A673 (cell line): ENCODE data around the gene CPEB4. TPM values are rescaled to one million over a fixed set of nuclear protein-coding genes. Genes with fewer than 3 reads are reported as not detected.
A peak's percentile ranks its signal among the peaks of the same experiment; 100 is the strongest.

Source experiments
- BruUV-seq: library from RNA; stranded (reverse); fragments of 400-500 nt; replicated peaks from 2 replicates; lab custom pipeline; 2021; lab: Mats Ljungman, UMichigan
- CTCF ChIA-PET: fragments of 300-600 bp; sonication (Branson Sonifier 250); formaldehyde crosslinking; loops from one replicate; lab custom pipeline; 2022; ENCODE audit warnings: antibody characterized with exemption; lab: Charles Lee
- POLR2A ChIA-PET: fragments of 300-600 bp; sonication (Branson Sonifier 250); formaldehyde crosslinking; loops from one replicate; lab custom pipeline; 2022; ENCODE audit warnings: antibody characterized with exemption; ENCODE audit not compliant: low non-redundant PET; lab: Charles Lee
- DNase-seq: peaks from one replicate; pipeline ENCODE4 v3.0.0-alpha.2; 2015; ENCODE audit warnings: low spot score
- H3K27ac ChIP-seq: fragments of 200-600 bp; sonication (generic); 2 replicates; pipeline ENCODE4 v1.5.1; 2016; ENCODE audit warnings: mixed run types, low read depth, mild to moderate bottlenecking, mixed read lengths, antibody characterized with exemption, low read length; ENCODE audit not compliant: poor library complexity, severe bottlenecking
- H3K27me3 ChIP-seq: fragments of 200-600 bp; sonication (generic); replicated peaks from 2 replicates; pipeline ENCODE4 v1.6.1; 2017; ENCODE audit warnings: mixed run types, low read depth, mild to moderate bottlenecking, mixed read lengths, antibody characterized with exemption, low read length; ENCODE audit not compliant: insufficient read depth, poor library complexity
- H3K36me3 ChIP-seq: fragments of 200-600 bp; sonication (generic); 2 replicates; pipeline ENCODE4 v1.6.1; 2016; ENCODE audit warnings: mixed run types, mild to moderate bottlenecking, mixed read lengths, antibody characterized with exemption, low read length; ENCODE audit not compliant: insufficient read depth, poor library complexity, severe bottlenecking
- H3K4me1 ChIP-seq: fragments of 200-600 bp; sonication (generic); 2 replicates; pipeline ENCODE4 v1.6.1; 2017; ENCODE audit warnings: mixed run types, mild to moderate bottlenecking, mixed read lengths, antibody characterized with exemption, low read length; ENCODE audit not compliant: insufficient read depth, poor library complexity, severe bottlenecking
- H3K4me3 ChIP-seq: fragments of 200-600 bp; sonication (generic); 2 replicates; pipeline ENCODE4 v1.5.1; 2016; ENCODE audit warnings: low read depth, mixed run types, mild to moderate bottlenecking, mixed read lengths, low read length; ENCODE audit not compliant: poor library complexity, severe bottlenecking
- H3K9me3 ChIP-seq: fragments of 200-600 bp; sonication (generic); 2 replicates; pipeline ENCODE4 v1.6.1; 2016; ENCODE audit warnings: mixed run types, low read depth, mild to moderate bottlenecking, mixed read lengths, antibody characterized with exemption, low read length; ENCODE audit not compliant: poor library complexity, severe bottlenecking
- EZH2 ChIP-seq: fragments of 200-600 bp; sonication (generic); IDR thresholded peaks from 2 replicates; pipeline ENCODE4 v1.6.1; 2017; ENCODE audit warnings: borderline replicate concordance, low read depth, mild to moderate bottlenecking, mixed read lengths, antibody characterized with exemption, low read length; ENCODE audit not compliant: poor library complexity, severe bottlenecking
- intact Hi-C: fragments of 100-400 bp; cut with micrococcal nuclease; formaldehyde crosslinking; loops from one replicate; pipeline ENCODE4 v1.10.0; 2022; ENCODE audit not compliant: unreplicated experiment
- total RNA-seq: library from RNA; stranded (reverse); gene quantifications from 2 replicates; pipeline ENCODE4 v1.2.3, GENCODE V29; 2021
- TF ChIP-seq, protein P1 (sequence below): fragments of 300-800, 200-600 bp; sonication (generic); conservative IDR thresholded peaks from 2 replicates; pipeline ENCODE4 v1.5.1; 2017; ENCODE audit warnings: low read depth, mild to moderate bottlenecking, antibody characterized with exemption, low read length, moderate library complexity, mixed read lengths

CPEB4 gene
- total RNA-seq, 1 experiment from 2014 or later, result 1.6 TPM

DNA sequence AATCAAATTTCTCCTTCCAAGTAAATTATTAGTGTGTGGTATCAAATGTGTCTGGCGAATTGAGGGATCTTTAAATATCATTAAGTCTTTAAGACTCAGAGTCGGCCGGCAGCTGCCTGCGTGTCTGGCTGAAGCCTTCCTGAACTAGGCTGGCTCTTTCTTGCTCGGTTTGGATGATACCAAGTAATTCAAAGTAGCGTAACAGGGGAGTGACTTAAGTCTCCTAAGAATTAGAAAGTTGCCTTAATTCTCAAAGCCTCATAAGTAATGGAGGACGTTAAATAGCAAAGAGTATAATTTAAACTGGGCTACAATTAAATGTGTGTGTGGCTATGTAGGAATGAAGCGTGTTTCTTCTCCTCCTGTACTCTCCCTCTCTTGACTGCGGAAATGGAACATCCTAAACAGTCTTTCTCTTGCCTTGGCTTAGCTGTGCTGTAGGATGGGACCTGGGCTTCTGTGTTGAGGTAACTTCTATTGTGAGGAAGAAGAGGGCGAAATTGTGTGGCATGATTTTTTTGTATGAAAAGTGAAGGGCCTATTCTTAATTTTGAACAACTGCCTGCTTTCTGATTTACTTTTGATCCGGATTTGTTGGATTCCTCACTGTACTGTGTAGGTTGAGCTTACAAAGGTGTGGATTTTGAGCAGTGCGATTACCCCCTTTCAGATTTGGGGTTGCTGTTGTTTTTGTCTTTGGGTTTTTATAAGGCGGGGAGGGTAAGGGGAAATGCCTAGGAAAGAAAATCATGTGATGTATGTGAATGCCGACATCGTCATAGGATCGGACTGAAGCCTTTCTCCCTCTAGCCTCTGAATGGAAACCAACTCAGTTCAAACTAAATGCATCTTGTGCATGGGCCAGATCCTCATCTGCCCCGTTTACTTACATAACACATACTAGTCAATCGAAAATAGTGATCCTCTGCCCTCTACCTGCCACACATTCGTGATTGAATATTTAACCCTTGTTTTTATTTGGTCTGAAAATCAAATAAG lies 29.9 kb downstream of the CPEB4 start:
- Histone ChIP-seq H3K27me3 (no peaks in the 10 kb centered on the region), H3K36me3 (no peaks in the 10 kb centered on the region), H3K9me3 (no peaks in the 10 kb centered on the region), H3K27ac (peak overlapping the region; percentile 86), H3K4me3 (peak overlapping the region; percentile 44), H3K4me1 (no peaks in the 10 kb centered on the region)
- peak; percentile 77 for DNase-seq
- ChIA-PET CTCF (no interaction called here), POLR2A (no interaction called here)
- intact Hi-C loops, result no loop called here
- TSS peak; percentile 84 for BruUV-seq
- no peak for TF ChIP-seq EZH2
- TF ChIP-seq, protein P1, sequence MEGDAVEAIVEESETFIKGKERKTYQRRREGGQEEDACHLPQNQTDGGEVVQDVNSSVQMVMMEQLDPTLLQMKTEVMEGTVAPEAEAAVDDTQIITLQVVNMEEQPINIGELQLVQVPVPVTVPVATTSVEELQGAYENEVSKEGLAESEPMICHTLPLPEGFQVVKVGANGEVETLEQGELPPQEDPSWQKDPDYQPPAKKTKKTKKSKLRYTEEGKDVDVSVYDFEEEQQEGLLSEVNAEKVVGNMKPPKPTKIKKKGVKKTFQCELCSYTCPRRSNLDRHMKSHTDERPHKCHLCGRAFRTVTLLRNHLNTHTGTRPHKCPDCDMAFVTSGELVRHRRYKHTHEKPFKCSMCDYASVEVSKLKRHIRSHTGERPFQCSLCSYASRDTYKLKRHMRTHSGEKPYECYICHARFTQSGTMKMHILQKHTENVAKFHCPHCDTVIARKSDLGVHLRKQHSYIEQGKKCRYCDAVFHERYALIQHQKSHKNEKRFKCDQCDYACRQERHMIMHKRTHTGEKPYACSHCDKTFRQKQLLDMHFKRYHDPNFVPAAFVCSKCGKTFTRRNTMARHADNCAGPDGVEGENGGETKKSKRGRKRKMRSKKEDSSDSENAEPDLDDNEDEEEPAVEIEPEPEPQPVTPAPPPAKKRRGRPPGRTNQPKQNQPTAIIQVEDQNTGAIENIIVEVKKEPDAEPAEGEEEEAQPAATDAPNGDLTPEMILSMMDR, result no peak

GRCh38 chr5:173919443-173919842 lies 31.3 kb downstream of the CPEB4 start:
- ChIA-PET POLR2A (no interaction called here), CTCF (no interaction called here)
- no peak overlapping the region for H3K27ac ChIP-seq
- no TSS peak for BruUV-seq
- H3K4me1 ChIP-seq, result no peaks in the 10 kb centered on the region
- H3K4me3 ChIP-seq, result no peak overlapping the region
- TF ChIP-seq, protein P1, result no peak
- TF ChIP-seq EZH2, result no peak
- no peaks in the 10 kb centered on the region for H3K36me3 ChIP-seq
- DNase-seq, result no peak
- H3K27me3 ChIP-seq, result no peaks in the 10 kb centered on the region
- H3K9me3 ChIP-seq, result no peaks in the 10 kb centered on the region
- intact Hi-C loops, result no loop called here

DNA sequence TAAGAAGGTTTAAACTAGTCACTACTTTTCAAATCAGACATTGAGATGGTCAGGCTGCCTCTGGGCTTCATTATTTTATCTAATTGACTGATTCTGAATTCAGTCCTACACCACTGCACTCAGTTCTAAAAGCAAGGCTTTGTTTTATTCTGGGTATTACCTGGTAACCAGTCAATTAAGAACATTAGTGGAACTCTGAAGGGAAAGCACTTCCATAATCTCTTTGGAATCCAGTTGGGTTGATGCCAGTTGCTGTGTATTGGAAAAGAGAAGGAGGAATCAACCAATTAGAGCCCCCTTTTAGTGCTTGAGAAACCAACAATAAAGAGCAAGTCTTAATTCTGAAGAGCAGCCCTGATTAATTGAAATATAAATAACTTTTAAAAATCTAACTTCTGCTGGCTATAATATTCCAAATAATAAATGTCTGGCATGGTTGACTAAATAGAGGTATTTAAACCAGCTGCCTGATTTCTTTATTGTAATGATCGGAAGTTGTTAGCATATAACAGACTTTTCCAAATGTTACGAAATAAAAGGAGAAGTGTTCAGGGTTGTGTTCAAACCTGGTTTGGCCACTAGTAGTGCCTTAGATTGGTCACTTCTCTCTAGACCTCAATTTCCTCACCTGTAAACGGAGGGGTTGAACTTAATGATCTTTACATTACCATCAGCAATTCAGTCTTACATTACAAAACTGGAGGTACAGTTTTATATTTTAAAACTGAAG lies 32.0 kb downstream of the CPEB4 start:
- no peaks in the 10 kb centered on the region for H3K4me1 ChIP-seq
- ChIA-PET POLR2A (no interaction called here), CTCF (no interaction called here)
- no peak overlapping the region for H3K4me3 ChIP-seq
- H3K27ac ChIP-seq, result no peak overlapping the region
- no peaks in the 10 kb centered on the region for H3K27me3 ChIP-seq
- no peaks in the 10 kb centered on the region for H3K36me3 ChIP-seq
- no peaks in the 10 kb centered on the region for H3K9me3 ChIP-seq
- TF ChIP-seq, protein P1, result no peak
- TF ChIP-seq EZH2, result no peak
- DNase-seq, result no peak
- BruUV-seq, result no TSS peak
- intact Hi-C loops, result no loop called here
